Head of caudate nucleus (tissue), 42 donors: Measurements from ENCODE around the gene CCDC63.

Experiments
- DNase-seq, 42 donors: peaks; one replicate each; pipeline versions ENCODE4 v3.0.0 to v3.0.0-alpha.2; 2020 to 2021; ENCODE audit warnings: mixed read lengths in 7 of 42
- intact Hi-C: fragments of 100-400 bp; cut with DNase I; formaldehyde crosslinking; loops from one replicate; pipeline ENCODE4 v1.15.0; 2022

The CCDC63 gene

GRCh38 chr12:110869803-110870202 lies 23.0 kb downstream of the CCDC63 start:
- DNase-seq = no peak
- intact Hi-C loops = no loop called here

- intact Hi-C loops = no loop called here
- DNase-seq = no peak
Measured at GRCh38 chr12:110872100-110872499, 25.3 kb downstream of the CCDC63 start.

- DNase-seq = no peak
- intact Hi-C loops = no loop called here
Measured at GRCh38 chr12:110874351-110874750, 27.6 kb downstream of the CCDC63 start.

- DNase-seq = no peak
- intact Hi-C loops = no loop called here
Measured at GRCh38 chr12:110874781-110875180, 28.0 kb downstream of the CCDC63 start.

GRCh38 chr12:110880651-110881050 lies 33.9 kb downstream of the CCDC63 start:
- intact Hi-C loops = no loop called here
- no peak for DNase-seq

- intact Hi-C loops = no loop called here
- DNase-seq = no peak
Measured at GRCh38 chr12:110883251-110883650, 36.5 kb downstream of the CCDC63 start.

GRCh38 chr12:110885152-110885840 lies 38.5 kb downstream of the CCDC63 start:
- DNase-seq = no peak
- intact Hi-C loops = no loop called here

- DNase-seq = no peak
- intact Hi-C loops = no loop called here
Measured at GRCh38 chr12:110888256-110888991, 41.6 kb downstream of the CCDC63 start.

- DNase-seq = no peak
- intact Hi-C loops = no loop called here
Measured at GRCh38 chr12:110889361-110889760, 42.6 kb downstream of the CCDC63 start.

- no peak for DNase-seq
- intact Hi-C loops = no loop called here
Measured at GRCh38 chr12:110893956-110894355, 47.2 kb downstream of the CCDC63 start.

GRCh38 chr12:110896559-110896958 lies 49.8 kb downstream of the CCDC63 start:
- intact Hi-C loops = no loop called here
- no peak for DNase-seq

- no peak for DNase-seq
- intact Hi-C loops = no loop called here
Measured at GRCh38 chr12:110901401-110901800, 54.6 kb downstream of the CCDC63 start.

- intact Hi-C loops = no loop called here
- no peak for DNase-seq
Measured at GRCh38 chr12:110903511-110903910, 56.7 kb downstream of the CCDC63 start.

GRCh38 chr12:110906083-110906482 lies 59.3 kb downstream of the CCDC63 start:
- no peak for DNase-seq
- intact Hi-C loops = no loop called here

- intact Hi-C loops = no loop called here
- DNase-seq = no peak
Measured at GRCh38 chr12:110906516-110906915, 59.7 kb downstream of the CCDC63 start.

GRCh38 chr12:110906985-110907384 lies 60.2 kb downstream of the CCDC63 start:
- DNase-seq = no peak
- intact Hi-C loops = no loop called here

- intact Hi-C loops = no loop called here
Measured at GRCh38 chr12:110907583-110907982, 60.8 kb downstream of the CCDC63 start.

GRCh38 chr12:110908377-110909152 lies 61.8 kb downstream of the CCDC63 start:
- DNase-seq = no peak

More at GRCh38 chr12:110907583-110907982, 60.8 kb downstream of the CCDC63 start:
- no peak for DNase-seq

GRCh38 chr12:110912263-110912662 lies 65.5 kb downstream of the CCDC63 start:
- intact Hi-C loops = no loop called here
- no peak for DNase-seq

More at GRCh38 chr12:110908377-110909152, 61.8 kb downstream of the CCDC63 start:
- intact Hi-C loops = no loop called here
